IMR-90 (cell line): ENCODE data around the gene MTCL3.

Experiments used
- ATAC-seq: fragments of 200-7000 bp; cut with Tn5 transposase; 2 replicates; pipeline ENCODE4 v1.9.1; 2020; ENCODE audit warnings: low read depth, mild to moderate bottlenecking, moderate library complexity
- BruUV-seq: library from RNA; stranded (reverse); fragments of 400-500 nt; replicated peaks from 2 replicates; lab custom pipeline; 2021; lab: Mats Ljungman, UMichigan
- CTCF ChIA-PET: fragments of 300-600 bp; formaldehyde crosslinking; extraction: SDS; loops from one replicate; lab custom pipeline; 2021; ENCODE audit warnings: antibody characterized with exemption; lab: Yijun Ruan, JAX
- POLR2A ChIA-PET: fragments of 300-600 bp; sonication (Branson Sonifier 250); formaldehyde crosslinking; loops from one replicate; lab custom pipeline; 2022; ENCODE audit warnings: antibody characterized with exemption; ENCODE audit not compliant: unreplicated experiment; lab: Charles Lee
- DNase-seq: peaks from one replicate; pipeline ENCODE4 v3.0.0; 2013
- H2AFZ ChIP-seq: replicated peaks from 2 replicates; pipeline ENCODE3; 2013; ENCODE audit warnings: low read length, mild to moderate bottlenecking; ENCODE audit not compliant: poor library complexity
- H2AK5ac ChIP-seq: 2 replicates; pipeline ENCODE4 v1.6.1; 2013; ENCODE audit warnings: low read depth, low read length, inconsistent platforms
- H2AK9ac ChIP-seq: replicated peaks from 2 replicates; pipeline ENCODE3; 2013; ENCODE audit warnings: mild to moderate bottlenecking, low read depth, low read length, moderate library complexity; ENCODE audit not compliant: poor library complexity
- H2BK120ac ChIP-seq: 2 replicates; pipeline ENCODE4 v1.6.1; 2013; ENCODE audit warnings: low read depth, low read length, inconsistent platforms
- H2BK15ac ChIP-seq: 3 replicates; pipeline ENCODE4 v1.6.1; 2013; ENCODE audit warnings: low read depth, low read length, inconsistent platforms
- H2BK20ac ChIP-seq: 2 replicates; pipeline ENCODE4 v1.6.1; 2013; ENCODE audit warnings: low read depth, mild to moderate bottlenecking, inconsistent platforms, low read length, moderate library complexity
- H2BK5ac ChIP-seq: 2 replicates; pipeline ENCODE4 v1.6.1; 2013; ENCODE audit warnings: mild to moderate bottlenecking, low read depth, low read length, inconsistent platforms; ENCODE audit not compliant: poor library complexity, severe bottlenecking
- H3K14ac ChIP-seq: replicated peaks from 2 replicates; pipeline ENCODE4 v1.6.1; 2013; ENCODE audit warnings: low read depth, low read length, inconsistent platforms
- H3K18ac ChIP-seq: 2 replicates; pipeline ENCODE4 v1.6.1; 2013; ENCODE audit warnings: low read depth, low read length, control low read depth
- H3K23ac ChIP-seq: 2 replicates; pipeline ENCODE4 v1.6.1; 2013; ENCODE audit warnings: low read depth, low read length, inconsistent platforms
- H3K27ac ChIP-seq: 2 replicates; pipeline ENCODE4 v1.5.1; 2013; ENCODE audit warnings: mild to moderate bottlenecking, control low read depth, low read length; ENCODE audit not compliant: insufficient read depth
- H3K27me3 ChIP-seq: 2 replicates; pipeline ENCODE4 v1.6.1; 2013; ENCODE audit warnings: low read length; ENCODE audit not compliant: control insufficient read depth, insufficient read depth
- H3K36me3 ChIP-seq: 2 replicates; pipeline ENCODE4 v1.6.1; 2013; ENCODE audit warnings: low read length, mixed read lengths; ENCODE audit not compliant: control insufficient read depth, insufficient read depth
- H3K4ac ChIP-seq: 2 replicates; pipeline ENCODE4 v1.6.1; 2013; ENCODE audit warnings: low read depth, low read length, inconsistent platforms
- H3K4me1 ChIP-seq: 2 replicates; pipeline ENCODE4 v1.6.1; 2013; ENCODE audit warnings: low read length, mixed read lengths; ENCODE audit not compliant: control insufficient read depth, insufficient read depth
- H3K4me2 ChIP-seq: 2 replicates; pipeline ENCODE4 v1.6.1; 2013; ENCODE audit warnings: low read depth, mild to moderate bottlenecking, control low read depth, low read length, moderate library complexity
- H3K4me3 ChIP-seq: 2 replicates; pipeline ENCODE4 v1.5.1; 2013; ENCODE audit warnings: low read depth, mild to moderate bottlenecking, control low read depth, low read length, moderate library complexity; ENCODE audit not compliant: insufficient read depth
- H3K56ac ChIP-seq: 2 replicates; pipeline ENCODE4 v1.6.1; 2013; ENCODE audit warnings: low read length, inconsistent platforms; ENCODE audit not compliant: insufficient read depth; ENCODE audit errors: extremely low read depth
- H3K79me1 ChIP-seq, 2 experiments: 2 replicates each; pipeline ENCODE4 v1.6.1; 2013; ENCODE audit warnings: low read length in 2 of 2, inconsistent platforms in 1 of 2, low read depth in 1 of 2
- H3K9ac ChIP-seq: 2 replicates; pipeline ENCODE4 v1.6.1; 2013; ENCODE audit warnings: low read depth, low read length, control low read depth
- H3K9me1 ChIP-seq: 2 replicates; pipeline ENCODE4 v1.6.1; 2013; ENCODE audit warnings: low read length, inconsistent platforms; ENCODE audit not compliant: insufficient read depth
- H3K9me3 ChIP-seq: 2 replicates; pipeline ENCODE4 v1.6.1; 2013; ENCODE audit warnings: low read length; ENCODE audit not compliant: control insufficient read depth, insufficient read depth
- H4K20me1 ChIP-seq: 2 replicates; pipeline ENCODE4 v1.6.1; 2013; ENCODE audit warnings: low read length, inconsistent platforms; ENCODE audit not compliant: insufficient read depth
- H4K5ac ChIP-seq: 2 replicates; pipeline ENCODE4 v1.6.1; 2013; ENCODE audit warnings: mild to moderate bottlenecking, low read depth, low read length, control low read depth
- H4K8ac ChIP-seq, 2 experiments: 2 replicates each; pipeline ENCODE4 v1.6.1; 2013; ENCODE audit warnings: low read depth in 2 of 2, low read length in 2 of 2, control low read depth in 1 of 2, inconsistent platforms in 1 of 2
- H4K91ac ChIP-seq: 2 replicates; pipeline ENCODE4 v1.6.1; 2013; ENCODE audit warnings: low read depth, low read length, inconsistent platforms; ENCODE audit not compliant: insufficient read depth
- MAFK ChIP-seq: IDR thresholded peaks from 2 replicates; pipeline ENCODE4 v1.6.1; 2012; ENCODE audit warnings: low read depth, low read length, improper control_type of control experiment
- MAZ ChIP-seq: IDR thresholded peaks from 2 replicates; pipeline ENCODE4 v1.6.1; 2012; ENCODE audit warnings: low read depth, mild to moderate bottlenecking, low read length, improper control_type of control experiment, moderate library complexity, borderline replicate concordance
- WGBS, 2 experiments: methylation state at CpG; one replicate each; pipeline versions ENCODE4 v1.1.5 to v1.1.7; 2013; ENCODE audit warnings: missing lambda C conversion rate in 2 of 2; ENCODE audit not compliant: insufficient read length in 1 of 2; ENCODE audit errors: extremely low coverage in 2 of 2; 5-methylcytosine and 5-hydroxymethylcytosine counted together
- dilution Hi-C: fragments of 300-500 bp; cut with HindIII; formaldehyde crosslinking; loops from one replicate; pipeline ENCODE4 v1.14.3; 2018; ENCODE audit warnings: low sequenced_read_pairs; ENCODE audit not compliant: unreplicated experiment
- in situ Hi-C: fragments of 300-500 bp; cut with MboI; formaldehyde crosslinking; loops from 3 replicates; pipeline ENCODE4 v1.14.3; 2019; ENCODE audit warnings: low sequenced_read_pairs, inconsistent platforms, mixed read lengths
- intact Hi-C: fragments of 100-400 bp; cut with micrococcal nuclease; formaldehyde crosslinking; loops from 2 replicates; pipeline ENCODE4 v1.10.0; 2022

Gene MTCL3

DNA sequence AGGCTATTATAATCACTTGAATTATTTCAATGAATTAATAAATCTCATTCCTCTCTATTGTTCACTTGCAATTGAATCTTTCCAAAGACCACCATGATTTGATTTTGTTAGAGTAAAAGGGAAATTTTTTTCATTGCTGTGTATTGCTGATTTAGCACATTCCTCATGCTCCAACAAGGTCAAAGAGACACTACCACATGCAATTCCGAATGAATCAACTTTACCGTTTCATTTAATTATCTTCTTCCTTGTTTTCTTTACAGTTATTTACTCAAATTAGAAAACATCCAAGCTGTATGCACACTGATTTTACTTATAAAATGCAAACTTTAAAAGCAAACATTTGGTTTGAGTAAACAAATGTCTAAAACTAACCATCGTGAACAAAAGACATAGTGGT, 60.9 kb downstream of the MTCL3 start:
- H2AK5ac ChIP-seq: no peak overlapping the region
- CTCF ChIA-PET: no interaction called here
- H3K4me2 ChIP-seq: no peak overlapping the region
- intact Hi-C loops (no loop called here), in situ Hi-C loops (no loop called here), dilution Hi-C loops (no loop called here)
- no peaks in the 10 kb centered on the region for H3K27me3 ChIP-seq
- no peak overlapping the region for H2BK15ac ChIP-seq
- no peak overlapping the region for H3K14ac ChIP-seq
- no peak overlapping the region for H3K27ac ChIP-seq
- H2BK120ac ChIP-seq: no peak overlapping the region
- no peak overlapping the region for H4K5ac ChIP-seq
- no peaks in the 10 kb centered on the region for H3K36me3 ChIP-seq
- peaks cover 2% of the 10 kb centered on the region for H3K4me1 ChIP-seq
- H3K9ac ChIP-seq: no peak overlapping the region
- H4K20me1 ChIP-seq: no peaks in the 10 kb centered on the region
- DNase-seq (no peak), ATAC-seq (no peak)
- no peak overlapping the region for H2BK5ac ChIP-seq
- WGBS, 2 experiments: no CpG with 5 or more reads among the region's 3 CpGs
- H4K8ac ChIP-seq: no peak overlapping the region
- H2AFZ ChIP-seq: no peak overlapping the region
- no peaks in the 10 kb centered on the region for H3K9me1 ChIP-seq
- BruUV-seq: no TSS peak
- no peaks in the 10 kb centered on the region for H3K79me1 ChIP-seq
- H3K4me3 ChIP-seq: no peak overlapping the region
- H2AK9ac ChIP-seq: no peak overlapping the region
- no peak overlapping the region for H3K56ac ChIP-seq
- H3K4ac ChIP-seq: no peak overlapping the region
- no peak overlapping the region for H2BK20ac ChIP-seq
- POLR2A ChIA-PET: no interaction called here
- H4K91ac ChIP-seq: no peak overlapping the region
- no peak overlapping the region for H3K23ac ChIP-seq
- TF ChIP-seq MAZ: no peak
- TF ChIP-seq MAFK: peak; percentile 90
- H3K9me3 ChIP-seq: no peaks in the 10 kb centered on the region
- no peak overlapping the region for H3K18ac ChIP-seq
